Vagina (tissue), 2 donors: ENCODE results near the gene PARPBP. TPM values are rescaled to one million over a fixed set of nuclear protein-coding genes. Genes with fewer than 3 reads are reported as not detected.

ENCODE experiments used
- DNase-seq, 2 donors: peaks; one replicate each; pipeline ENCODE4 v3.0.0-alpha.2; 2017; ENCODE audit errors: extremely low spot score in 2 of 2
- H3K27ac ChIP-seq: fragments of 200-600 bp; sonication (generic); one replicate; pipeline ENCODE4 v1.5.1; 2019
- H3K27me3 ChIP-seq: fragments of 200-600 bp; sonication (generic); one replicate; pipeline ENCODE4 v1.5.1; 2019
- H3K36me3 ChIP-seq, 2 donors: fragments of 200-600 bp; sonication (generic); one replicate each; pipeline ENCODE4 v1.5.1; 2017 to 2019
- H3K4me1 ChIP-seq: fragments of 200-600 bp; sonication (generic); one replicate; pipeline ENCODE4 v1.5.1; 2019
- H3K4me3 ChIP-seq, 2 donors: fragments of 200-600 bp; sonication (generic); 1 replicate in 1 of 2; 2 replicates in 1 of 2; pipeline ENCODE4 v1.5.1; 2016 to 2019
- H3K9me3 ChIP-seq: fragments of 200-600 bp; sonication (generic); one replicate; pipeline ENCODE4 v1.5.1; 2019
- CTCF ChIP-seq, 3 experiments: fragments of 450-650 bp in 2 of 3; fragments of 200-600 bp in 1 of 3; sonication (generic) in 1 of 3; IDR thresholded peaks; one replicate each; pipeline ENCODE4 v1.5.1; 2017 to 2019; ENCODE audit warnings: antibody characterized with exemption in 3 of 3, mild to moderate bottlenecking in 2 of 3, moderate library complexity in 2 of 3
- POLR2A ChIP-seq, 2 donors: fragments of 450-650 bp; IDR thresholded peaks; one replicate each; pipeline ENCODE4 v1.6.1; 2017; ENCODE audit warnings: antibody characterized with exemption in 2 of 2, mild to moderate bottlenecking in 2 of 2, moderate library complexity in 2 of 2
- POLR2AphosphoS5 ChIP-seq, 2 donors: sonication (generic); formaldehyde crosslinking; IDR thresholded peaks; one replicate each; pipeline ENCODE4 v1.9.0; 2017; ENCODE audit warnings: antibody characterized with exemption in 2 of 2, mild to moderate bottlenecking in 2 of 2, low read depth in 1 of 2; ENCODE audit not compliant: insufficient read depth in 1 of 2
- intact Hi-C: fragments of 100-400 bp; cut with DNase I; formaldehyde crosslinking; loops from one replicate; pipeline ENCODE4 v1.15.1; 2023
- total RNA-seq: library from RNA; depleted of rRNA; stranded (reverse); fragments of >200 nt; gene quantifications from one replicate; pipeline ENCODE4 v1.2.3, GENCODE V29; 2016

PARPBP gene
- total RNA-seq, 1 donor from 2014 or later: 3.7 TPM

- Histone ChIP-seq H3K36me3 (no peaks in the 10 kb centered on the region), H3K9me3 (no peaks in the 10 kb centered on the region), H3K4me3 (no peak overlapping the region), H3K27me3 (no peaks in the 10 kb centered on the region), H3K27ac (no peak overlapping the region), H3K4me1 (no peaks in the 10 kb centered on the region)
- DNase-seq: no peak
- TF ChIP-seq CTCF (IDR thresholded peaks at IDR 0.05) (no peak), POLR2AphosphoS5 (IDR thresholded peaks at IDR 0.05; ENCODE audit: insufficient read depth in 1 of 2, low read depth in 1 of 2) (no peak), POLR2A (IDR thresholded peaks at IDR 0.05) (no peak)
- intact Hi-C loops: no loop called here
Observed at GRCh38 chr12:102171951-102172350, 52.0 kb downstream of the PARPBP start.

- no peak for DNase-seq
- no peak overlapping the region for H3K27ac ChIP-seq
- no peaks in the 10 kb centered on the region for H3K4me1 ChIP-seq
- no peak overlapping the region for H3K4me3 ChIP-seq
- no peaks in the 10 kb centered on the region for H3K36me3 ChIP-seq
- intact Hi-C loops: no loop called here
- TF ChIP-seq POLR2AphosphoS5 (IDR thresholded peaks at IDR 0.05; ENCODE audit: insufficient read depth in 1 of 2, low read depth in 1 of 2): no peak
- no peak for TF ChIP-seq POLR2A (IDR thresholded peaks at IDR 0.05)
- TF ChIP-seq CTCF (IDR thresholded peaks at IDR 0.05): no peak
- no peaks in the 10 kb centered on the region for H3K27me3 ChIP-seq
- no peaks in the 10 kb centered on the region for H3K9me3 ChIP-seq
Observed at GRCh38 chr12:102172436-102172835, 52.5 kb downstream of the PARPBP start.

GRCh38 chr12:102174117-102174516, 54.1 kb downstream of the PARPBP start:
- DNase-seq: no peak
- Histone ChIP-seq H3K9me3 (no peaks in the 10 kb centered on the region), H3K4me3 (no peak overlapping the region), H3K4me1 (no peaks in the 10 kb centered on the region), H3K27ac (no peak overlapping the region), H3K36me3 (no peaks in the 10 kb centered on the region), H3K27me3 (no peaks in the 10 kb centered on the region)
- TF ChIP-seq POLR2A (IDR thresholded peaks at IDR 0.05) (no peak), CTCF (IDR thresholded peaks at IDR 0.05) (no peak), POLR2AphosphoS5 (IDR thresholded peaks at IDR 0.05; ENCODE audit: insufficient read depth in 1 of 2, low read depth in 1 of 2) (no peak)
- intact Hi-C loops: no loop called here

- Histone ChIP-seq H3K27ac (no peak overlapping the region), H3K4me1 (no peaks in the 10 kb centered on the region), H3K36me3 (no peaks in the 10 kb centered on the region), H3K9me3 (no peaks in the 10 kb centered on the region), H3K4me3 (no peak overlapping the region), H3K27me3 (no peaks in the 10 kb centered on the region)
- DNase-seq: no peak
- TF ChIP-seq POLR2A (IDR thresholded peaks at IDR 0.05) (no peak), POLR2AphosphoS5 (IDR thresholded peaks at IDR 0.05; ENCODE audit: insufficient read depth in 1 of 2, low read depth in 1 of 2) (no peak), CTCF (IDR thresholded peaks at IDR 0.05) (no peak)
- intact Hi-C loops: no loop called here
Observed at GRCh38 chr12:102174761-102175160, 54.8 kb downstream of the PARPBP start.

GRCh38 chr12:102182635-102183034, 62.7 kb downstream of the PARPBP start:
- Histone ChIP-seq H3K27ac (no peak overlapping the region), H3K4me1 (no peaks in the 10 kb centered on the region), H3K27me3 (no peaks in the 10 kb centered on the region), H3K4me3 (no peak overlapping the region), H3K36me3 (no peaks in the 10 kb centered on the region), H3K9me3 (no peaks in the 10 kb centered on the region)
- TF ChIP-seq POLR2AphosphoS5 (IDR thresholded peaks at IDR 0.05; ENCODE audit: insufficient read depth in 1 of 2, low read depth in 1 of 2) (no peak), POLR2A (IDR thresholded peaks at IDR 0.05) (no peak), CTCF (IDR thresholded peaks at IDR 0.05) (no peak)
- intact Hi-C loops: no loop called here
- no peak for DNase-seq
